MM.1S (cell line): ENCODE results near the gene OSTM1.

Source experiments
- DNase-seq: peaks from one replicate; pipeline ENCODE4 v3.0.0-alpha.2; 2015
- H2AFZ ChIP-seq: fragments of 300-600 bp; sonication (generic); 2 replicates; pipeline ENCODE4 v1.6.0; 2016; ENCODE audit warnings: antibody characterized with exemption, low read length
- H3F3A ChIP-seq: fragments of 300-600 bp; sonication (generic); 2 replicates; pipeline ENCODE4 v1.6.1; 2016; ENCODE audit warnings: mild to moderate bottlenecking, antibody characterized with exemption, low read length, moderate library complexity, mixed read lengths; ENCODE audit not compliant: insufficient read depth
- H3K27ac ChIP-seq: fragments of 300-600 bp; sonication (generic); 2 replicates; pipeline ENCODE4 v1.5.1; 2016; ENCODE audit warnings: mild to moderate bottlenecking, low read length
- H3K27me3 ChIP-seq: fragments of 300-600 bp; sonication (generic); replicated peaks from 2 replicates; pipeline ENCODE4 v1.6.0; 2016; ENCODE audit warnings: low read length; ENCODE audit not compliant: insufficient read depth
- H3K36me3 ChIP-seq: fragments of 300-600 bp; sonication (generic); replicated peaks from 2 replicates; pipeline ENCODE4 v1.6.1; 2016; ENCODE audit warnings: mild to moderate bottlenecking, low read length, mixed read lengths; ENCODE audit not compliant: insufficient read depth
- H3K4me1 ChIP-seq: fragments of 300-600 bp; sonication (generic); 2 replicates; pipeline ENCODE4 v1.6.1; 2016; ENCODE audit warnings: low read length, mixed read lengths
- H3K4me2 ChIP-seq: fragments of 300-600 bp; sonication (generic); 2 replicates; pipeline ENCODE4 v1.6.0; 2016; ENCODE audit warnings: low read depth, low read length
- H3K4me3 ChIP-seq: fragments of 300-600 bp; sonication (generic); 2 replicates; pipeline ENCODE4 v1.5.1; 2016; ENCODE audit warnings: low read length, mixed read lengths
- H3K79me2 ChIP-seq: fragments of 300-600 bp; sonication (generic); 2 replicates; pipeline ENCODE4 v1.6.1; 2016; ENCODE audit warnings: mixed run types, low read length, mixed read lengths
- H3K9ac ChIP-seq: fragments of 300-600 bp; sonication (generic); 2 replicates; pipeline ENCODE4 v1.6.1; 2016; ENCODE audit warnings: low read length, mixed read lengths
- H3K9me2 ChIP-seq: fragments of 300-600 bp; sonication (generic); replicated peaks from 2 replicates; pipeline ENCODE4 v1.6.1; 2016; ENCODE audit warnings: mild to moderate bottlenecking, low read length, mixed read lengths; ENCODE audit not compliant: insufficient read depth
- H3K9me3 ChIP-seq: fragments of 300-600 bp; sonication (generic); replicated peaks from 2 replicates; pipeline ENCODE4 v1.6.1; 2016; ENCODE audit warnings: mild to moderate bottlenecking, low read length, mixed read lengths; ENCODE audit not compliant: insufficient read depth
- H4K20me1 ChIP-seq: fragments of 300-600 bp; sonication (generic); 2 replicates; pipeline ENCODE4 v1.6.1; 2016; ENCODE audit warnings: mild to moderate bottlenecking, low read length, moderate library complexity, mixed read lengths; ENCODE audit not compliant: insufficient read depth
- CTCF ChIP-seq: fragments of 300-600 bp; sonication (generic); IDR thresholded peaks from 2 replicates; pipeline ENCODE4 v1.5.1; 2016; ENCODE audit warnings: antibody characterized with exemption, low read length, mixed read lengths
- EZH2 ChIP-seq: fragments of 300-600 bp; sonication (generic); optimal IDR thresholded peaks from 2 replicates; pipeline ENCODE3; 2017; ENCODE audit warnings: low read depth, mild to moderate bottlenecking, antibody characterized with exemption, low read length, mixed read lengths
- EZH2phosphoT487 ChIP-seq: fragments of 300-600 bp; sonication (generic); IDR thresholded peaks from 2 replicates; pipeline ENCODE4 v1.6.1; 2018; ENCODE audit warnings: antibody characterized with exemption, low read length

OSTM1 gene

GRCh38 chr6:108118810-108119768 is 44.5 kb upstream of the OSTM1 start:
- Histone ChIP-seq H3F3A (0 out of 2 replicates have a peak, but pooled peaks cover 3% of the 10 kb centered on the region), H3K4me3 (peak overlapping the region; percentile 24; the same call in 1 of the 2 replicates), H3K79me2 (no peaks in the 10 kb centered on the region), H3K9me2 (no peaks in the 10 kb centered on the region), H4K20me1 (no peaks in the 10 kb centered on the region), H3K36me3 (no peaks in the 10 kb centered on the region), H3K9me3 (no peaks in the 10 kb centered on the region), H3K4me1 (no peaks in the 10 kb centered on the region), H3K9ac (no peak overlapping the region), H2AFZ (no peak overlapping the region; the same call in 1 of the 2 replicates), H3K4me2 (peak overlapping the region; percentile 55), H3K27me3 (peaks cover 10% of the 10 kb centered on the region; the same call in 1 of the 2 replicates), H3K27ac (no peak overlapping the region)
- TF ChIP-seq CTCF = no peak
- TF ChIP-seq EZH2 = no peak
- TF ChIP-seq EZH2phosphoT487 = no peak
- no peak for DNase-seq

DNA sequence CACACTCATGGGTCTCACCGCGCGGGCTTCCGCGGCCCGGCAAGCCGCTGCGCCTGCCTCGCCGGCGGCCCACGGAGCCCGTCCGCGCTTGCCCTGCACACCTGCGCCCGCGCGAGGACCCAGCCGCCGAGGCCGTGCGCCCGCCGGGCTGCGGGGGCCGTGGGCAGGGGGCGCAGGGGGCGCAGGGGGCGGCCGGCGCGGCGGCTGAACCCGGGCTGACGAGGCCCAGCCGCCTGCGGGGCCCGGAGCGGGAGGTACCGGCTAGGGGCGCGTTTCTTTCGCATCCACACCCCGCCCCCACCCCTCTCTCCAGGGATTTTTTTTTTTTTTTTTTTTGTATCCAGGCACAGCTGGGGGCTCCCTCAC is 43.8 kb upstream of the OSTM1 start:
- Histone ChIP-seq H3K4me3 (peak overlapping the region; percentile 86), H3F3A (0 out of 2 replicates have a peak, but pooled peaks cover 3% of the 10 kb centered on the region), H3K9ac (no peak overlapping the region), H3K27me3 (peaks cover 10% of the 10 kb centered on the region; the same call in 1 of the 2 replicates), H3K4me2 (peak overlapping the region; percentile 98), H3K79me2 (no peaks in the 10 kb centered on the region), H3K36me3 (no peaks in the 10 kb centered on the region), H4K20me1 (no peaks in the 10 kb centered on the region), H3K4me1 (no peaks in the 10 kb centered on the region), H3K9me2 (no peaks in the 10 kb centered on the region), H2AFZ (peak overlapping the region; percentile 100; the same call in 1 of the 2 replicates), H3K9me3 (no peaks in the 10 kb centered on the region), H3K27ac (no peak overlapping the region)
- TF ChIP-seq EZH2 (no peak), EZH2phosphoT487 (no peak), CTCF (no peak)
- no peak for DNase-seq

- H3K9me3 ChIP-seq = no peaks in the 10 kb centered on the region
- no peaks in the 10 kb centered on the region for H4K20me1 ChIP-seq
- H3K27me3 ChIP-seq = peaks cover 10% of the 10 kb centered on the region; the same call in 1 of the 2 replicates
- H3K36me3 ChIP-seq = no peaks in the 10 kb centered on the region
- peak overlapping the region; percentile 67 for H3K9ac ChIP-seq
- H2AFZ ChIP-seq = peak overlapping the region; percentile 100
- no peaks in the 10 kb centered on the region for H3K79me2 ChIP-seq
- H3K4me2 ChIP-seq = peak overlapping the region; percentile 98
- H3K4me3 ChIP-seq = peak overlapping the region; percentile 86
- TF ChIP-seq EZH2phosphoT487 (no peak), CTCF (no peak), EZH2 (no peak)
- no peaks in the 10 kb centered on the region for H3K4me1 ChIP-seq
- no peak overlapping the region for H3K27ac ChIP-seq
- no peaks in the 10 kb centered on the region for H3K9me2 ChIP-seq
- peak; percentile 65 for DNase-seq
- H3F3A ChIP-seq = 0 out of 2 replicates have a peak, but pooled peaks cover 3% of the 10 kb centered on the region
Measured at GRCh38 chr6:108117427-108118358, 43.2 kb upstream of the OSTM1 start.
